Colon (tissue), 2 donors: ENCODE results near the gene CORO1C.
"Not testable (repeated sequence)": the region's sequence is repeated elsewhere in the genome, so short reads cannot be mapped to it uniquely, and the experiment has no call there.

Experiments used
- FAIRE-seq: peaks from 2 replicates; lab custom pipeline; 2012; peaks lifted over from hg19 to GRCh38; lab: Jason Lieb, UNC
- donor health status: control.
- donor health status: control.

CORO1C gene

DNA sequence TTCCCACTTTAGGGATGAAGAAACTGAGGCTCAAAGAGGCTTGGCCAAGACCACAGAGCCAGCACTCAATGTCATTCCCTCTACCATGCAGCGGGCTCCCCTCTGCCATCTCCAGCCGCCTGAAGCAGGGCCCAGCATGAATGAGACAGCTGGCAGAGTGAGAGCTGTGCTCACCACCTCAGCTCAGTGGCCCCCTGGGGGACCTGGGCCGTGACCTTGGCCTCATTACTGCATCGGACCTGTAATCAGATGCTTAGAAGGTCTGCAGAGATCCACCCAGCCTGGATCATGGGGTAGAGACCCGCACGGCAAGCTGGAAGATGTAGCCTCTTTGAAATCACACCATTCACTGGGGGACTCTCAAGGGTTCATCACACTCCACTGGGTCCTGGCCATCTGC is 22.7 kb upstream of the CORO1C start:
- no peak for FAIRE-seq

DNA sequence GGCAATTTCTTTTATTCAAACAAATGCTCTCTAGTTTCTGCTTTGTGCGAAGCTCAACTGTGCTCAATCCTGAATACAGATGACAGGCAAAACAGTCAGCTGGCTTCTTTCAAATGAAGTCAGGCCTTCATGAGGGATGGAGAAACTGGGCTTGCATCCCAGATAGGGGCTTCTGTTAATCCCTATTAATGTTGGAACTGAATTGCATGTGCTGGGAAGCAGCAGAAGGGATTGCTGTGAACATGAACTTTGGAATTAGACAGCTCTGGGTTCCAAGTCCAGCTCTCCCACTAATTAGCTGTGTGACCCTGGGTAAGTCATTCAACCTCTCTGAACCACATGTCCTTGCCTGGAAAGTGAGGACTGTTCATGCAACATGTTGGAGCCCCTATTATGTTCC is 21.1 kb upstream of the CORO1C start:
- FAIRE-seq = no peak

DNA sequence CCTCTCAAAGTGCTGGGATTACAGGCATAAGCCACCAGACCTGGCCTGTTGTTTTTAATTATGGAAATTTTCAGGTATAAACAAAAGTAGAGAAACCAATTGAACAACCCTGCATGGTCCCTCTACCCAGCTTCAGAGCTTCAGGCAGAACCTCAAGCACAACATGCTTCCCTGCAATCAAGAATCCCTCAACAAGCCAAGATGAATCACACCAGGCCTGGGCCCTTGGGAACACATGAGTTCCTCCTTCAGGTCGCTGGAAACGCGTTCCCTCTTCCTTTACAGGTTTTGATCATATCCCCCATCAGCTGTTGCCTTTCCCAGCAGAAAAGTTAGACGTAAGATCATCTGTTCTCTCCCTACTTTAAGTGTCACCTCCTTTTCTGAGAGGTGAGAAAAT is 20.5 kb upstream of the CORO1C start:
- no peak for FAIRE-seq

DNA sequence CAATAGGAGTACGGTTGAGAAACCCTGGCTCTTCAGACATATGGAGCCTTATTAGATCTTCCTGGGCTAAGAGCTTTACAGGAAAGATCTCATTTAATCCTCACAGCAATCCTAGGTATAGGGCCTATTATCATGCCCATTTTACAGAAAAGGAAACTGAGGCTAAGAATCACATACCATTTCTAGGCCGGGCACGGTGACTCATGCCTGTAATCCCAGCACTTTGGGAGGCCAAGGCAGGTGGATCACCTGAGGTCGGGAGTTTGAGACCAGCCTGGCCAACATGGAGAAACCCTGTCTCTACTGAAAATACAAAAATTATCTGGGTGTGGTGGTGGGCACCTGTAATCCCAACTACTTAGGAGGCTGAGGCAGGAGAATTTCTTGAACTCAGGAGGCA is 19.7 kb upstream of the CORO1C start:
- not testable (repeated sequence) for FAIRE-seq

DNA sequence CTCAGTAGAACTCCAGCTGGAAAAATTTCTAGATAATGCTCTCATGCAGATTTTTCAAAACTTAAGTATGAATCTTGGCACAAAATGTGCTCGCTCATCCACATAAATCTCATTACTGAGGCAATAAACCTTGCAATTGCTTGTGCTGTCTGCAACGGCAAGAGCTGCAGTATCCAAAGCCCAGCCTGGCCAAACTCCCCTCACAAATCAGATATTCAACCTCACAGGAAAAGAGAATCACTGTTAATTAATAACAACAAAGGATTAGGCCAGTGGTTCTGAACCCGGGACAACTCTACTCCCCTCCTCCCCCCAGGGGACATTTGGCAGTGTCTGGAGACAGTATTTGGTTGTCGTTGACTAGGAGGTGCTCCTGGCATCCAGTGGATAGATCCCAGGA is 19.2 kb upstream of the CORO1C start:
- no peak for FAIRE-seq

DNA sequence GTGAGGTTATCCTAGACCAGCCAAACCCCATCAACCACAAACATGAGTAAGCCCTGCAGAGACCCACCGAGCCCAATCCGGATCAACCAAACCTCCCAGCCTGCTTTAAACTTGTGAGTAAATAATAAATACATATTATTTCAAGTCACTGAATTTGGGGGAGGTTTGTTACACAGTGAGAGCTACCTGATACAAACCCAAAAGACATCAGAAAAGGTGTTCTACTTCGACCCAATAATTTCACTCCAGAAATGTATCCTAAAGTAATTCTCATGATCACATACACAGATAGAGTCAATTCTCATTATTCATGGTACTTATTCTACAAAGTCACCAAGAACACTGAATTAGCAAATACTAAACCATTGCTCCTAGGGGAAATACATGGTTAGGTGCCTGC is 16.2 kb upstream of the CORO1C start:
- no peak for FAIRE-seq

DNA sequence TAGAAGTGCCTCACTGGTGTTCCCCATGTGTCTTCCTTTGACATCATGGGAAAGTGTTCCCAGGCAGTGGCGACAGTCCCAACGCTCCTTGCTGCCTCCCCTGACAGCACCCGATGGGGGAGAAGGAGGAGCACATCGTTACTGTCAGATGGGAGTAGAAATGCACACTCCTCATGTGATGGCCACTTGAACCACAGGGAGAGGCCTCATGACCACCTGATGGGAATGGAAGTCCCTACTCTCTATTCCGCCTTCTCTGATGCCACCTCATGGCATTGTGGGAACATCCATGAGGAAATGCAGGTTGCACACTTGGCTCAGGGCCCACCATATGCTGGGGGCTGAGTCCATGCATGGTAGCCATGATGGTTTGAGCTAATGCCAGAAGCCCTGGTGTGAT is 14.3 kb upstream of the CORO1C start:
- no peak for FAIRE-seq

DNA sequence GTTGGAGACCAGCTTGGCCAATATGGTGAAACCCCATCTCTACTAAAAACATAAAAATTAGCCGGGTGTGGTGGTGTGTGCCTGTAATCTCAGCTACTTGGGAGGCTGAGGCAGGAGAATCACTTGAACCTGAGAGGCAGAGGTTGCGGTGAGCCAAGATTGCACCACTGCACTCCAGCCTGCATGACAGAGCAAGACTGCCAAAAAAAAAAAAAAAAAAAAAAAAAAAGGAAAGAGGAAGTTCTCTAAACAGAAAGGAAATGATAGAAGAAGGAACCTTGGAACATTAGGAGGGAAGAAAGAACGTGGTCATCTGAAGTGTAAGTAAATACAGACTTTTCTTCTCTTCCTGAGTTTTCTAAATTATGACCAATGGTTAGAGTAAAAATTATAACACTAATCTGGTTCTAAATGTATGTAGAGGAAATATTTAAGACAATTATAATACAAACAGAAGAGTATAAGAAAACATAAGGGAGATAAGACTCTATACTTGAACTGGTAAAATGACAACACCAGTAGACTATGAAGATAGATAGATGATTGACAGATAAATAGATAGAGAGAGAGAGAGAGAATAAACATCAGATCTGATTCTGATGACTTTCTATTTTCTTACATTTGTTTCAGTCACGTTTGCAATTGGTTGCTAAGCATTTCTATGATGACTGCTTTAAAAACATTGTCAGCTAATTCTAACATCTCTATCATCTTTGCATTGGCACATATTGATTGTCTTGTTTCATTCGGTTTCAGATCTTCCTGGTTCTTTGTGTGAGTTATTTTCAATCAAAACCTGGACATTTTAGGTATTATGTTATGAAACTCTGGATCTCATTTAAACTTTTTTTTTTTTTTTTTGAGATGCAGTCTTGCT is 12.9 kb upstream of the CORO1C start:
- no peak for FAIRE-seq

DNA sequence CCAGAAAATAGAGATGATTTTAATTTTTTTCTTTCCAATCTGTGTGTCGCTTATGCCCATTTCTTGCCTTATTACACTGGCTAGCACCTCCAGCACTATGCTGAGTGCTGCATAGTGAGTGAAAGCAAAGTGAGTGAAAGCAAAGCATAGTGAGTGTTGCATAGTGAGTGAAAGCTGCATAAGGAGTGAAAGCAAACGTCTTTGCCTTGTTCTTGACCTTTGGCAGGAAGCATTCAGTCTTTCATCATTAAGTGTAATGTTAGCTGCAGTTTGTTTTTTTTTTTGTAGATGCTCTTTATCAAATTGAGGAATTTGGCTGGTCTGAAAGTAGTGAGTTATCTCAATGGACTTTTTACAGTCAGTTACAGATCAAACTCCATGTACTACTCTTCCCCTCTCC is 6.9 kb upstream of the CORO1C start:
- FAIRE-seq = no peak

DNA sequence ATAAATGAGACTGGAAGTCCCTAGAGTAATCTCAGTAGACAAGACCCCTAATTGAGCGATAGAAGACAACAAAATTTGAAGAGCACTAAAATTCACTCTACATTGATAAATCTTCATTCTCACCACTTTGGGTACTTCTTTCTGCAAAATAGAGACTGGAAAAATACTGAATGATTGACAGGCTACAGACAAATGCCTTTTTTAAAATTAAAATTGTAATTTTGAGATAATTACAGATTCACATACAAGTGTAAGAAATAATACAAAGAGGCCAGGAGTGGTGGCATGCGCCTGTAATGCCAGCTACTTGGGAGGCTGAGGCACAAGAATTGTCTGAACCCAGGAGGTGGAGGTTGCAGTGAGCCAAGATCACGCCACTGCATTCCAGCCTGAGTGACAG is 4.5 kb upstream of the CORO1C start:
- FAIRE-seq = no peak

DNA sequence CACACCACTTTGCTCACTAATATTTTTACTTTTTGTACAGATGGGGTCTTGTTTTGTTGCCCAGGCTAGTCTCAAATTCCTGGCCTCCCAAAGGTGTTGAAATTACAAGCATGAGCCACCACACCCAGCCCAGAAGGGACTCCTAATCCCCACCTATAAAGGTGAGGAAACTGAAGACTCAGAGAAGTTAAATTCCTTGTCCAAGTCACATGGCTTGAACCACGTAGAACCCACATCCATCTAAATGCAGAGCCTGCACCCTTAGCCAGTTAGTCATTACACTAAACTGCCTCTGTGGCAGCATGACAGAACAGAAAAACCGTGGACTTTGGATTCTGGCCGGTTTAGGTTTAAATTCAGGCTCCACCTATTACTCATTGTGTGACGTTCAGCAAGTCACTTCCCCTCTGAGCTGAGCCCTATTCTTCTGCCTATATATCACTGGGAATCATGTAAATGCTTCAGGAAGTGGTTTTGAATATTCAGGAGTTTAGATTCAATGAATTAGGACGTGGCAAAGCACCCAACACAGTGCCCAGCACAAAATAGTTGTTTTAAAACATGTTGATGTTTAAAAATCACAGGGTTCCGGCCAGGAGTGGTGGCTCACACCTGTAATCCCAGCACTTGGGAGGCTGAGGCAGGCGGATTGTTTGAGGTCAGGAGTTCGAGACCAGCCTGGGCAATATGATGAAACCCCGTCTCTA is 3.0 kb upstream of the CORO1C start:
- FAIRE-seq = no peak

DNA sequence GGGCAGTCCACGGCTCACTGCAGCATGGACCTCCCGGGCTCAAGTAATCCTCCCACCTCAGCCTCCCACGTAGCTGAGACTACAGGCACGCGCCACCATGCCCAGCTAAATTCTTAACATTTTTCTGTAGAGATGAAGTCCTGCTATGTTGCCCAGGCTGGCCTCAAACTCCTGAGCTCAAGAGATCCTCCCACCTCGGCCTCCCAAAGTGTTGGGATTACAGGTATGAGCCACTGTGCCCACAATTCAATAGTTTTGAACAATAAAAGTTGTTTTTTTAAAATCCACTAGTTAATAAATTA is 1.9 kb upstream of the CORO1C start:
- not testable (repeated sequence) for FAIRE-seq

DNA sequence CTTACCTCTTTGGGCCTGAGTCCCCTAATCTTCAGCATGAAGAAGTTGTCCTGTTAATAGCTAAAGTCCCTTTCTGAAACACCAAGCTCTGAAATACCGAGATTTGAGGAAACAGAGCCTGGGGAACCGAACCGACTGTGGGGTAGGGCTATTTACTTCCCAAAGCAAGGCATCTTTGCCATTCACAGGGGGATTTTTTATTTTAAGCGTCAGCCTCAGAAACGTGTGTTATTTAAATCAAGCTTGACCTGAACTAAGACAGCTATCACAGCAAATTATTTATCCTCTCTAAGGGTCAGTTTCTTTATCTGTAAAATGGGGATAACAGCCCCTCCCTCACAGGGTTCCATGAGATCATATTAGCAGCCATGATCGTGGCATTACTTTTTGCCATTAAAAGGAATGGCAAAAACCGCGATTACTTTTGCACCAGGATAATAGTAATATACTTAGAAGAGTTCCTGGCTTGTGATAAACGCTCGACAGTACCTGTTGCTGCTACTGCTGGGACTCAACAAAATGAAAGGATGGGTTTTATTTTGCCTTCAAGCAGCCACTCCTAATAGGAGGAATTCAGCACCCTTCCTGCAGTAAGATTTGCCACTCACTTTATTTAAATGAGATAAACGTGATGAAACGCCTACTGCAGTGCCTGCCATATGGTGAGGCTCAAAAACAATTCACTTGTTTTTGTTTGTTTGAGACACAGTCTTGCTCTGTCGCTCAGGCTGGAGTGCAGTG is 1.3 kb upstream of the CORO1C start:
- no peak for FAIRE-seq

DNA sequence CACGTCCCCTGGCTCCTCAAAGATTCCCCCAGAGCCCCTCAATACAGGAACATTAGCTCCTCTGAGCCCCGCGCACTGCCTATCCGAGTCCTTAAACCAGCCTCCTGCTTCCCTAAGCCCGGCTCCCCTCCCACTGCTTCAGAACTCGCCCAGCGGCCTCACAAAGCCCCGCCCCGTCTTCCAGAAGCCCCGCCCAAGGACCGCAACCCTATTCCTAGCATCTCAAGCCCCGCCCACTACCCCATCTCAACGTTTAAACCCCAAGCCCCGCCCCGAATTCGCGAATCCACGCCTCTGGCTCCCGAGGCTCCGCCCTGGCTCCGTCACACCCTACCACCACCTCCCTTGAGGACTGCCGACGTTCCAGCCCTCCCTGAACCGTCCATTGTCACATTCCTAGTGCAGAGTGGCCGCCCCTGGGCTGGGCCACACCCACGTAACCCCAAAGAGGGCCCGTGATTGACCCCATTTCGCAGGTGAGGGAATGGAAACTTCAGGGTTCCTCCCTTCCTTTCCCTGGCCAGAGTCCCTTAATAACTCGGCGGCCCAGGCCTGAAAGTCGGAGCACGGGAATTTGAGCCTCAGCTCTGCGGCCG is 646 bp upstream of the CORO1C start:
- no peak for FAIRE-seq

DNA sequence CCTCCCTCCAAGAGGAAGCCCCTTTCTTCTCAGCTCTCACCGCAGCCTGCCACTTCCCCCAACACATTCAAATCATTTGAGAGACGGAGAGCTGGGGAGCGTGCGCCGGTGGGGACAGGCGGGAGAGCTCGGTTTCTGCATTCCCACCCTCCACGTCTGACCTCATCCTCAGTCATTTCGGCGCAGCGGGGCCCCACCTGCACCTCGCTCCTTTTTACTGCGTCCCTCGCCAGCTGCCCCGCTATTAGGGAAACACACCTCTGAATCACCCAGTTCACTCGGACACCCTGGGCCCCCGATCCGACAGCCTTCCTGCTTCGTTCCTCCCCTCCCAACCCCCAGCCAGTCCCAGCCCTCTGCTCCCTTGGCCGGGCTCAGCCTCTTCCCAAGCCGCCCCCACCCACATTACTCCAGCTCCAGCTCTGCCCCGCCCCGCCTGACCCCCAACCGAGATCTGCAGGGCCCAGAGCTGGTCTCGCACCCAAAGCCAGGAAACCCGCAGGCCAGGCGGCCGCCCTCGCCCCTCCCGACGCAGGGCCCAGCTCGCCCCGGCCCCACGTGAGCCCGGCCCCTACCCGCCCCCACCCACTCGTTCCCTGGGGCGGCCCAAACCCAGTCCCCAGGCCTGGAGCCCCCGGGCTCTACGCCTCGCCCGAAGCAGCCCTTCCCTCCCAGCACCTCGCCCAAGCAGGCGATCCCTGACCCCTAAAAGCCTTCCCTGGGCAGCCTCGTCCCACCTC is 783 bp downstream of the CORO1C start:
- FAIRE-seq = no peak

DNA sequence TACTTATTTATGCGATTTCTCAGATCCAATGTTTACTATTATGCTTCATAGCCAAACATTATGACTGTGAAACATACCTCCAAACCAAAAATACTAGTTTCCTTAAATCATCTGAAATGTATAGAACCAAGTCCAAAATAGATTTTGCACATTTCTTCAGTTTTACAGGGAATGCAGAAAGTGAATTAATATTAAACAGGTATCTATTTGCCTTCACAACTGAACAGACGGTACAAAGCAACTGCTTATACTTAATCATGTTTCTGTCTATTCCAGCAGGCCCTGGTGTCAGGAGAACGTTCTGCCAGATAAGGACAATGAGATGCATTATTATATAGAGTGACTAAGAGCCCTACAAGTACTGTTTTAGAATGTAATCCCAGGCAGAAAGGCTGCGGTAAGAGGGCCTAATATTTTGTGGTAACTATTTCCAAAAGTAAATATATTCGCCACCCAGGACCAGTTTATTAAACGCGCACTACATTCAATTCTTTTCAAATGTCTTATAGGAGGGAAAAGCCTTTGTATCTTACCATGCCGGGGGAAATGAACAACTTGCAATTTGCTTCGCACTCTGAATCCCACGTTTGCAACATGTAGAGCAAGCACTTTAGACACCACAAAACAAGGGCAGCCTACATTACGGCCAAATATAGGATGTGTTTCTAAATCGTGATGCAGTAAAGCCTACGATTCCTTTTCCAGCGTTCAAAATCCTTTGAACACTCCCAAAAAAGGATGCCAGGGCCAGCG is 1.5 kb downstream of the CORO1C start:
- FAIRE-seq = no peak

DNA sequence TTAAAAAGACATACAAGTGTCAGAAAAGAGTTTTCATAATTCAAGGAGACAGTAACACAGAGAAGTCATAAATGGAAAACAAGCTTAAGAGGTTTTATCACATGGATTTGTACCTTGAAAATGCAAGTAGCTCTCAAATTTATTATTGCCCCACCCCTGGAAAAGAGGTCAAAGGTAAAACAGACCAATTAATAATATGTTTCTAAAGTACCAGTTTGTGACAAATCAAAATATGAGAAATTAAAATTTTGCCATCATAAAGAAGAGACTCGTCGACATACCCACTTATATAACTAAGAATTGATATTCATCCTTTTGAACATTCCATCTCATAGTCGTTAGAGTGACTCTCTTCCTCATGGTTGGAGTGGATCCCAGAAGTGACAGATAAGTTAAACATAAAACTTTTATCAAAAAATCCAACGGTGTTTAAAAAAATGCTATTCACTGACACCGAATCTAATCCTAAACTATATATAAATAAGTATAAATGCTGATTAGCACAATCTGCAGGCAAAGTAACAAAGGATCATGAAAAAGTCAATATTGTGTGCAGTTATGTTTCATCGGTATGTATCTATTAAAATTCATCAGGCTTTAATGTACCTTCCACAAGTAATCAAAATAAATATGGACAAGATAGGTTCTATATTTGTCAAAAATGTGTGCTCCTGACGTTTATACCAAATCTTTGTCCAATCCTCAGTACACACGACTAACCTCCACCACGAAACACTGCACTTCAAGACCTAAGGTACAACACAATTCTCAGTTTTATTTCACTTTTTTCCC is 2.3 kb downstream of the CORO1C start:
- FAIRE-seq = no peak

DNA sequence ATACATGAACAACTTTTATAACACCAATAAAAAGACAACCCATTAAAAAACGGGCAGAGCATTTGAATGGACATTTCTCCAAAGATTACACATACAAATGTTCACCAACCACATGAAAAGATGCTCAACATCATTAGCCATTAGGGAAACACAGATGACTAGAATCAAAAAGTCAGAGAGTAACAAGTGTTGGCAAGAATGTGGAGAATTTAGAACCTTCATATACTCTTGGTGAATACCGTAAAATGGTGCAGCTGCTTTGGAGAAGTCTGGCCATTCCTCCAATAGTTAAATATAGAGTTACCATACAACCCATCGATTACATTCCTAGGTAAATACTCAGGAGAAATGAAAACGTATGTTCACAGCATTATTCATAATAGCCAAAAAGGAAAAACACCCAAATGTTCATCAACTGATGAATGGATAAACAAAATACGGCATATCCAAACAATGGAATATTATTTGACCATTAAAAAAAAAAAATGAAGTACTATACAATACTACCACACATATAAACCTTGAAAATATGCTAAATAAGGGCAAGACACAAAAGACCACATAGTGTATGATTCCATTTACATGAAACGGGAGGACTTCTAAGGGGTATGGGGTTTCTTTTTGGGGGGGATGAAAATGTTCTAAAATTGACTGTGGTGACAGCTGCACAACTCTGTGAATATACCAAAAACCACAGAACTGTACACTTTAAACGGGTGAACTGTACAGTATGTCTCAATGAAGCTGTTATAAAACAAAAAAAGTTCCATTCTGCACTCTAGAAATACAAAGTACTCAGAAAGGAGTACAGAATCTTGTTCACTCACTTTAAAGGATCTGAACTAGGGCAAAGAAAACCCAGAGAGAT is 3.2 kb downstream of the CORO1C start:
- FAIRE-seq = no peak

DNA sequence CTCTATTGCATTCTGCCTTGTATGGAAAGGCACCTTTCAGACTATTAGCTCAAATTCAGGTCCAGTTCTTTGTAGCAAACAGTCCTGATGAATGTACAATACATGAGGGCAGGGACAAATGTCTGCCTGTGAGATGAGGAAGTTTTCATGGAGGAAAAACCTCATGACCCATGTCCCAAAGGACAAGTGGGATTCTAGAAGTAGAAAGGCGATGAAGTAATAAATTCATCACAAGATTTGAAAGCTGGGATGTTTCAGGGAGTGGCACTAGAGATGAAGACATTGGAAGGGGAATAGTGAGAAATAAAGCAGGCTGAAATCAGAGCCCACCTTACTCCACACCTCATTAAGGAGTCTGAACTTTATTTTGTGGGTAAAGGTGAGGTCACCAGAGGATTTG is 4.2 kb downstream of the CORO1C start:
- no peak for FAIRE-seq

DNA sequence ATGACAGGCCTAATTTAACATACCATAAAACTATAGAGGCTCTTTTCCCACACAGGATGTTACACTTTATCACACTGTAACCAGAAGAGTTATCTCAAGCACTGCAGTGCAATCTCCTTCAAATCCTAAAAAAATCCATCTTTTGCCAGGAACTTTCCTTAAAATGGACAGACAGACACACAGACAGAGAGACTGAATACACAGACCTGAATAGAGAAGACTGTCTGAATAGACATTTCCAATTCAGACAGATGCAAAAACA is 6.5 kb downstream of the CORO1C start:
- FAIRE-seq = no peak
